Kidney (tissue), 14 donors: ENCODE measurements around the gene ASTN2. TPM values are rescaled to one million over a fixed set of nuclear protein-coding genes. Genes with fewer than 3 reads are reported as not detected.

Experiments used
- DNase-seq, 5 donors: peaks; one replicate each; pipeline ENCODE4 v3.0.0-alpha.2; 2013 to 2020
- FAIRE-seq: peaks from 2 replicates; lab custom pipeline; 2012; peaks lifted over from hg19 to GRCh38; lab: Jason Lieb, UNC
- H3K27ac ChIP-seq, 2 donors: one replicate each; pipeline ENCODE4 v1.7.0; 2013; ENCODE audit warnings: low read depth in 2 of 2, low read length in 2 of 2, inconsistent platforms in 1 of 2
- H3K27me3 ChIP-seq: one replicate; pipeline ENCODE4 v1.7.1; 2013; ENCODE audit warnings: low read length, inconsistent platforms; ENCODE audit not compliant: control insufficient read depth, insufficient read depth
- H3K36me3 ChIP-seq, 3 donors: one replicate each; pipeline versions ENCODE4 v1.7.0 to v1.7.1; 2013; ENCODE audit warnings: low read length in 3 of 3, control low read depth in 1 of 3, inconsistent platforms in 1 of 3; ENCODE audit not compliant: insufficient read depth in 3 of 3, control insufficient read depth in 2 of 3
- H3K4me1 ChIP-seq, 3 donors: one replicate each; pipeline versions ENCODE4 v1.7.0 to v1.7.1; 2013; ENCODE audit warnings: low read length in 3 of 3, inconsistent platforms in 1 of 3, low read depth in 1 of 3; ENCODE audit not compliant: control insufficient read depth in 2 of 3, insufficient read depth in 2 of 3
- H3K4me3 ChIP-seq, 3 donors: one replicate each; pipeline versions ENCODE4 v1.7.0 to v1.8.1; 2013; ENCODE audit warnings: low read length in 3 of 3, control low read depth in 1 of 3, inconsistent platforms in 1 of 3
- H3K9ac ChIP-seq, 3 donors: one replicate each; pipeline versions ENCODE4 v1.7.0 to v1.7.1; 2013; ENCODE audit warnings: low read length in 3 of 3, control low read depth in 1 of 3, inconsistent platforms in 1 of 3
- H3K9me3 ChIP-seq, 3 donors: one replicate each; pipeline versions ENCODE4 v1.7.0 to v1.7.1; 2013; ENCODE audit warnings: low read length in 3 of 3, control low read depth in 1 of 3, inconsistent platforms in 1 of 3; ENCODE audit not compliant: control insufficient read depth in 2 of 3, insufficient read depth in 1 of 3
- CTCF ChIP-seq: IDR thresholded peaks from 3 replicates; pipeline ENCODE4 v1.5.1; 2012; ENCODE audit warnings: mild to moderate bottlenecking, moderate library complexity, borderline replicate concordance; ENCODE audit not compliant: insufficient read depth; ENCODE audit errors: extremely low read depth
- intact Hi-C: fragments of 100-400 bp; cut with DNase I; formaldehyde crosslinking; loops from one replicate; pipeline ENCODE4 v1.11.1; 2022
- polyA plus RNA-seq: library from polyadenylated mRNA; stranded (reverse); fragments of 350-450 nt; fragmentation: Illumina TruSeq; extraction: RNeasy Lipid Tissue Mini Kit (QIAGEN cat#74804); gene quantifications from one replicate; pipeline ENCODE4 v1.2.3, GENCODE V29; 2014; ENCODE audit warnings: low read depth, low replicate concordance; ENCODE audit not compliant: insufficient read depth
- total RNA-seq: library from RNA; stranded (reverse); fragmentation: NEBNext Ultra II Directional; extraction: Animal tissue kit (Norgen Biotek cat#: 25700); gene quantifications from one replicate; pipeline ENCODE4 v1.2.1, GENCODE V29; 2021
- donor health status: control.
- donor health status: control.
- donor health status: control.
- donor health status: control.
- donor health status: control.
- donor health status: DM: yes; HTN: yes; CAD: no.
- donor health status: Normal renal cell carcinoma (clear cell type).

Gene ASTN2
- total and polyA plus RNA-seq, 2 donors from 2014 or later = 7.6 to 11.5 TPM

GRCh38 chr9:116986015-116986414, 428.8 kb downstream of the ASTN2 start:
- H3K36me3 ChIP-seq = no peaks in the 10 kb centered on the region
- H3K4me3 ChIP-seq = no peak overlapping the region
- no peak for TF ChIP-seq CTCF
- no peaks in the 10 kb centered on the region for H3K9me3 ChIP-seq
- intact Hi-C loops = no loop called here
- no peak for FAIRE-seq
- H3K27ac ChIP-seq = no peak overlapping the region
- H3K27me3 ChIP-seq = no peaks in the 10 kb centered on the region
- H3K9ac ChIP-seq = no peak overlapping the region
- no peaks in the 10 kb centered on the region for H3K4me1 ChIP-seq
- no peak for DNase-seq

- no peak for FAIRE-seq
- intact Hi-C loops = no loop called here
- Histone ChIP-seq H3K36me3 (no peaks in the 10 kb centered on the region), H3K27ac (no peak overlapping the region), H3K27me3 (no peaks in the 10 kb centered on the region), H3K4me3 (no peak overlapping the region), H3K9ac (no peak overlapping the region), H3K4me1 (no peaks in the 10 kb centered on the region), H3K9me3 (no peaks in the 10 kb centered on the region)
- no peak for TF ChIP-seq CTCF
- DNase-seq = no peak
Measured at GRCh38 chr9:116985596-116985995, 429.3 kb downstream of the ASTN2 start.

GRCh38 chr9:116984111-116984510, 430.7 kb downstream of the ASTN2 start:
- Histone ChIP-seq H3K9ac (no peak overlapping the region), H3K27ac (no peak overlapping the region), H3K4me1 (peaks cover 0 to 5% (median 0%) of the 10 kb centered on the region in 3 donors), H3K27me3 (no peaks in the 10 kb centered on the region), H3K9me3 (no peaks in the 10 kb centered on the region), H3K4me3 (no peak overlapping the region), H3K36me3 (no peaks in the 10 kb centered on the region)
- intact Hi-C loops = no loop called here
- no peak for TF ChIP-seq CTCF
- no peak for DNase-seq
- FAIRE-seq = no peak

- no peaks in the 10 kb centered on the region for H3K9me3 ChIP-seq
- no peak overlapping the region for H3K9ac ChIP-seq
- intact Hi-C loops = no loop called here
- H3K36me3 ChIP-seq = no peaks in the 10 kb centered on the region
- FAIRE-seq (no peak), DNase-seq (no peak)
- no peak overlapping the region for H3K4me3 ChIP-seq
- H3K27ac ChIP-seq = no peak overlapping the region
- H3K4me1 ChIP-seq = peaks cover 0 to 12% (median 5%) of the 10 kb centered on the region in 3 donors
- no peak for TF ChIP-seq CTCF
- H3K27me3 ChIP-seq = no peaks in the 10 kb centered on the region
Measured at GRCh38 chr9:116980582-116981120, 434.2 kb downstream of the ASTN2 start.
